Activated gamma-delta T cell treated with Interleukin-2 at 50 U/mL for 16 hours (primary cell): ENCODE results near the gene CDK3.
"Not testable (repeated sequence)": the region's sequence is repeated elsewhere in the genome, so short reads cannot be mapped to it uniquely, and the experiment has no call there.

Experiments
- DNase-seq: peaks from one replicate; pipeline ENCODE4 v3.0.0-alpha.2; 2020

Gene CDK3

GRCh38 chr17:76017481-76018339 lies 17.1 kb downstream of the CDK3 start:
- DNase-seq = no peak

- DNase-seq = no peak
These were observed 17.7 kb downstream of the CDK3 start for GRCh38 chr17:76018340-76018680.

GRCh38 chr17:76018801-76019200 lies 18.1 kb downstream of the CDK3 start:
- DNase-seq = no peak

- DNase-seq = no peak
These were observed 19.3 kb downstream of the CDK3 start for GRCh38 chr17:76019833-76020467.

- no peak for DNase-seq
These were observed 21.6 kb downstream of the CDK3 start for GRCh38 chr17:76022285-76022684.

- DNase-seq = no peak
These were observed 22.6 kb downstream of the CDK3 start for GRCh38 chr17:76022973-76023899.

GRCh38 chr17:76023900-76024237 lies 23.2 kb downstream of the CDK3 start:
- no peak for DNase-seq

- no peak for DNase-seq
These were observed 23.7 kb downstream of the CDK3 start for GRCh38 chr17:76024353-76024752.

- DNase-seq = no peak
These were observed 24.6 kb downstream of the CDK3 start for GRCh38 chr17:76025294-76025693.

GRCh38 chr17:76026714-76027158 lies 26.1 kb downstream of the CDK3 start:
- no peak for DNase-seq

GRCh38 chr17:76027159-76027839 lies 26.6 kb downstream of the CDK3 start, which contains the start of gene EVPL:
TSS of gene EVPL (minus strand) at chr17:76027306. CDS start at chr17:76027198, 108 bp downstream.
- DNase-seq = no peak

- no peak for DNase-seq
These were observed 31.6 kb downstream of the CDK3 start for GRCh38 chr17:76032073-76032779.

GRCh38 chr17:76032780-76033108 lies 32.1 kb downstream of the CDK3 start:
- no peak for DNase-seq

GRCh38 chr17:76033139-76033538 lies 32.5 kb downstream of the CDK3 start:
- DNase-seq = no peak

- DNase-seq = no peak
These were observed 34.0 kb downstream of the CDK3 start for GRCh38 chr17:76034428-76035350.

- DNase-seq = no peak
These were observed 36.0 kb downstream of the CDK3 start for GRCh38 chr17:76036497-76037261.

GRCh38 chr17:76038050-76038449 lies 37.4 kb downstream of the CDK3 start:
- no peak for DNase-seq

- DNase-seq = no peak
These were observed 38.5 kb downstream of the CDK3 start for GRCh38 chr17:76039121-76039520.

- no peak for DNase-seq
These were observed 39.7 kb downstream of the CDK3 start for GRCh38 chr17:76040376-76040775.

GRCh38 chr17:76042868-76043267 lies 42.2 kb downstream of the CDK3 start:
- not testable (repeated sequence) for DNase-seq
